ENCODE results near the gene GUCY2C. TPM values are rescaled to one million over a fixed set of nuclear protein-coding genes. Genes with fewer than 3 reads are reported as not detected.
"Not testable (repeated sequence)": the region's sequence is repeated elsewhere in the genome, so short reads cannot be mapped to it uniquely, and the experiment has no call there.

The GUCY2C gene
- total RNA-seq, result under 1 TPM in 1 of 7 donors, not detected in 6; 0.36 TPM
- polyA plus RNA-seq, result not detected
- long read RNA-seq, donor 1, partial matches to known transcripts, result 0 of 1 reads
- long read RNA-seq, donor 1, other reads (novel, unspliced or antisense), result 1 of 1 reads
- long read RNA-seq, donor 2, partial matches to known transcripts, result 17 of 22 reads
- long read RNA-seq, donor 2, other reads (novel, unspliced or antisense), result 5 of 22 reads
- long read RNA-seq, donor 3, result 0 reads

DNA sequence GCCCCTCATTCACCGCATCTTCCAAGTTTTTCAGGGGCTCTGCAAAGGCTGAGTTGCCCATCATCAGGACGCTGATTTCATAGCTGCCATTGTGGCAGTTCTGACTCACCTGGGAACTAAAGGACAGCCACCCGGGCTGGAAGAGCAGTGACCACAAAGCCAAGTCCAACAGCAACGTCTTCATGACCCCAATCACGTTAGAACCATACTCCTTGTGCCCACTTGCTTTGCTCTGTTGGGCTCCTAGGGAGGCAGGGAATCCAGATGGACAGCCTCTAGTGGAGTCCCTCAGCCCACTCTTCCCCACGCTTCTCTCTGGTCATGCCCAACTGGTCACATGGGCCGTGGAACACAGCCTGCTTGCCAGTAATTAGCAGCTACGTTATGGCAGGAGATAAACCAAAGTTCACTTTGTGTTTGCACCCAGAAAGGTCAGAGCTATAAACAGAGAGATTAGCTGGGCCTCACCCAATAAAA lies at the start of gene GUCY2C:
TSS of gene GUCY2C (minus strand) at position 335 of the 477 bp plus-strand sequence. CDS start at position 184, 151 bp downstream.
- WGBS, 3 donors, result 69 to 70% (median 70%) methylated on average over 8 of the region's 8 CpGs
- no peaks in the 10 kb centered on the region for H3K4me1 ChIP-seq (ENCODE audit: insufficient read depth)
- no peak for TF ChIP-seq EP300 (IDR thresholded peaks at IDR 0.05)
- no peak for TF ChIP-seq POLR2A (IDR thresholded peaks at IDR 0.05)
- TF ChIP-seq, protein P1, sequence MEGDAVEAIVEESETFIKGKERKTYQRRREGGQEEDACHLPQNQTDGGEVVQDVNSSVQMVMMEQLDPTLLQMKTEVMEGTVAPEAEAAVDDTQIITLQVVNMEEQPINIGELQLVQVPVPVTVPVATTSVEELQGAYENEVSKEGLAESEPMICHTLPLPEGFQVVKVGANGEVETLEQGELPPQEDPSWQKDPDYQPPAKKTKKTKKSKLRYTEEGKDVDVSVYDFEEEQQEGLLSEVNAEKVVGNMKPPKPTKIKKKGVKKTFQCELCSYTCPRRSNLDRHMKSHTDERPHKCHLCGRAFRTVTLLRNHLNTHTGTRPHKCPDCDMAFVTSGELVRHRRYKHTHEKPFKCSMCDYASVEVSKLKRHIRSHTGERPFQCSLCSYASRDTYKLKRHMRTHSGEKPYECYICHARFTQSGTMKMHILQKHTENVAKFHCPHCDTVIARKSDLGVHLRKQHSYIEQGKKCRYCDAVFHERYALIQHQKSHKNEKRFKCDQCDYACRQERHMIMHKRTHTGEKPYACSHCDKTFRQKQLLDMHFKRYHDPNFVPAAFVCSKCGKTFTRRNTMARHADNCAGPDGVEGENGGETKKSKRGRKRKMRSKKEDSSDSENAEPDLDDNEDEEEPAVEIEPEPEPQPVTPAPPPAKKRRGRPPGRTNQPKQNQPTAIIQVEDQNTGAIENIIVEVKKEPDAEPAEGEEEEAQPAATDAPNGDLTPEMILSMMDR (IDR thresholded peaks at IDR 0.05), result no peak
- intact Hi-C loops (cut with DNase I), result no loop called here
- no peaks in the 10 kb centered on the region for H3K27me3 ChIP-seq
- H3K27ac ChIP-seq, result no peak within 1 kb of the TSS
- no peak for DNase-seq
- no peak within 1 kb of the TSS for H3K4me3 ChIP-seq
- H3K9me3 ChIP-seq, result no peaks in the 10 kb centered on the region
- no peaks in the 10 kb centered on the region for H3K36me3 ChIP-seq

DNA sequence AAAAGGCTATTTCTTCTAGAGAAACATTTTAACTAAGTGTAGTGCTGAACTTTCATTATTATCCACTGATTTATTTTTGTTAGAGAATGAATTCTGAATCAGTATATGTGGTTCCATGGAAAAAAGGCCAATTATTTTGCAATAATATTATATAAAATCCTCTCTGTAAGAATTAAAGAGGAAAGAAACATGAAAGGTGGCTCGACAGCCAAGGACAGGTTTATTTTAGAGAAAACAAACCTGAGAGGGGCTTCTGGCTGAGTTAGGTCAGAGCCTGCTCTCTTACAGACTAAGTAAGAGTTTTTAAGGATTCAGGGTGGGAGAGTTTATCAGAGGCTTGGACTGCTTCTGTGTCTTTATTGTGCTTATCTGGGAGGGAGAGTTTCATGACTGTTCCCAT lies 46.7 kb upstream of the GUCY2C start:
- H3K4me1 ChIP-seq (ENCODE audit: insufficient read depth), result no peaks in the 10 kb centered on the region
- peaks cover 0 to 2% of the 10 kb centered on the region in 2 donors for H3K9me3 ChIP-seq
- no peak overlapping the region for H3K27ac ChIP-seq
- DNase-seq, result no peak
- H3K27me3 ChIP-seq, result no peaks in the 10 kb centered on the region
- no peak overlapping the region for H3K4me3 ChIP-seq
- no peak for TF ChIP-seq POLR2A (IDR thresholded peaks at IDR 0.05)
- no peak for TF ChIP-seq EP300 (IDR thresholded peaks at IDR 0.05)
- TF ChIP-seq, protein P1 (IDR thresholded peaks at IDR 0.05), result no peak
- H3K36me3 ChIP-seq, result no peaks in the 10 kb centered on the region
- intact Hi-C loops (cut with DNase I), result no loop called here
- 84 to 95% (median 91%) methylated on average over 1 of the region's 1 CpG for WGBS, 3 donors

DNA sequence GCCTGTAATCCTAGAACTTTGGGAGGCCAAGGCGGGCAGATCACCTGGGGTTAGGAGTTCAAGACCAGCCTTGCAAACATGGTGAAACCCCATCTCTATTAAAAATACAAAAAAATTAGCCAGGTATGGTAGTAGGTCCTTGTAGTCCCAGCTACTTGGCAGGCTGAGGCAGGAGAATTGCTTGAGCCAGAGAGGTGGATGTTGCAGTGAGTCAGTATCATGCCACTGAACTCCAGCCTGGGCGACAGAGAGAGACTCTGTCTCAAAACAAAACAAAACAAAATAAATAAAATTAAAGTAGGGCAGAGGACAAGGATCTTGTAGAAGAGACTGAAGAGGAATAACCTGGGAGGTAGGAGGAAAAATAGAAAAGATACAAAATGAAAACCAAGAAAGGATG lies 45.5 kb upstream of the GUCY2C start:
- intact Hi-C loops (cut with DNase I), result no loop called here
- Histone ChIP-seq H3K4me3 (no peak overlapping the region), H3K36me3 (no peaks in the 10 kb centered on the region), H3K9me3 (peaks cover 0 to 2% of the 10 kb centered on the region in 2 donors), H3K27ac (no peak overlapping the region), H3K27me3 (no peaks in the 10 kb centered on the region), H3K4me1 (ENCODE audit: insufficient read depth) (no peaks in the 10 kb centered on the region)
- no peak for DNase-seq
- 95 to 97% (median 97%) methylated on average over 2 of the region's 2 CpGs for WGBS, 3 donors
- TF ChIP-seq POLR2A (IDR thresholded peaks at IDR 0.05) (no peak), EP300 (IDR thresholded peaks at IDR 0.05) (no peak)
- TF ChIP-seq, protein P1 (IDR thresholded peaks at IDR 0.05), result no peak

DNA sequence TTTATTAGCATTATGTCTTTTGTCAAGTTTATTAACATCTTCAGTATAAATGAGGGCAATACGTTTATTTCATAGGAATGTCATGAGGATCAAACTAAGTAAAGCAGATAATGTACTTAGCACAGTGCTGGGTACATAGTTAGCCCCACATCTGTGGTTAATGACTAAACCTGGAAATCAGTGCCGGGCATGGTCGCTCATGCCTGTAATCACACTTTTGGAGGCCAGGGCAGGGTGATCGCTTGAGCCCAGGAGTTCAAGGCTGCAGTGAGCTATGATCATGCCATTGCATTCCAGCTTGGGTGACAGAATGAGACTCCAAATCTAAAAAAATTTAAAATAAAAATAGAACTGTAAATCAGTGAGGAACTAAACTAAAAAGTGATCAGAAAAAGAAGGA lies 44.8 kb upstream of the GUCY2C start:
- Histone ChIP-seq H3K4me1 (ENCODE audit: insufficient read depth) (no peaks in the 10 kb centered on the region), H3K36me3 (no peaks in the 10 kb centered on the region), H3K9me3 (peaks cover 0 to 2% of the 10 kb centered on the region in 2 donors), H3K4me3 (no peak overlapping the region), H3K27me3 (no peaks in the 10 kb centered on the region), H3K27ac (no peak overlapping the region)
- DNase-seq, result no peak
- TF ChIP-seq, protein P1 (IDR thresholded peaks at IDR 0.05), result no peak
- no peak for TF ChIP-seq EP300 (IDR thresholded peaks at IDR 0.05)
- TF ChIP-seq POLR2A (IDR thresholded peaks at IDR 0.05), result no peak
- intact Hi-C loops (cut with DNase I), result no loop called here
- 82 to 94% (median 93%) methylated on average over 4 of the region's 4 CpGs for WGBS, 3 donors

DNA sequence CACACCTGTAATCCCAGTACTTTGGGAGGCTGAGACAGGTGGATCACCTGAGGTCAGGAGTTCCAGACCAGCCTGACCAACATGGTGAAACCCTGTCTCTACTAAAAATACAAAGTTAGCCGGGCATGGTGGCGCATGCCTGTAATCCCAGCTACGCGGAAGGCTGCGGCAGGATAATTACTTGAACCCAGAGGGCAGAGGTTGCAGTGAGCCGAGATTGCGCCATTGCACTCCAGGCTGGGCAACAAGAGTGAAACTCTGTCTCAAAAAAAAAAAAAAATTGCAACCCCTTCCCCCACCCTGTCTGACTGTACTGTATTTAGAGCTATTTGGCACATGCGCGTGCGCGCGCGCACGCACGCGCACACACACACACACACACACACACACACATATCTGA lies 40.0 kb upstream of the GUCY2C start:
- intact Hi-C loops (cut with DNase I); H3K27me3 ChIP-seq; H3K4me3 ChIP-seq; H3K4me1 ChIP-seq (ENCODE audit: insufficient read depth); DNase-seq; H3K9me3 ChIP-seq; H3K27ac ChIP-seq; H3K36me3 ChIP-seq: not testable (repeated sequence)
- whole genome bisulfite sequencing, 3 donors, result 89 to 93% (median 93%) methylated on average over 16 of the region's 16 CpGs

Data from ovary (tissue), 10 donors.